Measurements from ENCODE around the gene ZNF862. TPM values are rescaled to one million over a fixed set of nuclear protein-coding genes. Genes with fewer than 3 reads are reported as not detected.
A peak's percentile ranks its signal among the peaks of the same experiment; 100 is the strongest.

The ZNF862 gene
- total RNA-seq, 1 donor from 2014 or later: 15.9 TPM

GRCh38 chr7:149846436-149847046, 8.4 kb downstream of the ZNF862 start:
- Mint-ChIP-seq H3K27ac (ENCODE audit: unreplicated experiment) (no peak overlapping the region), H3K36me3 (ENCODE audit: low read depth) (peaks cover 11% of the 10 kb centered on the region), H3K4me1 (ENCODE audit: low read depth) (no peaks in the 10 kb centered on the region), H3K9me3 (ENCODE audit: low read depth) (no peaks in the 10 kb centered on the region), H3K4me3 (ENCODE audit: unreplicated experiment) (no peak overlapping the region), H3K27me3 (ENCODE audit: low read depth) (no peaks in the 10 kb centered on the region)
- TF ChIP-seq CTCF (IDR thresholded peaks at IDR 0.05): no peak
- no peak for DNase-seq (ENCODE audit: low spot score)

GRCh38 chr7:149849174-149849573, 11.0 kb downstream of the ZNF862 start:
- H3K36me3 Mint-ChIP-seq (ENCODE audit: low read depth): peaks cover 14% of the 10 kb centered on the region
- H3K9me3 Mint-ChIP-seq (ENCODE audit: low read depth): no peaks in the 10 kb centered on the region
- H3K27ac Mint-ChIP-seq (ENCODE audit: unreplicated experiment): no peak overlapping the region
- no peak for TF ChIP-seq CTCF (IDR thresholded peaks at IDR 0.05)
- peaks cover 3% of the 10 kb centered on the region for H3K4me1 Mint-ChIP-seq (ENCODE audit: low read depth)
- H3K4me3 Mint-ChIP-seq (ENCODE audit: unreplicated experiment): no peak overlapping the region
- DNase-seq (ENCODE audit: low spot score): no peak
- H3K27me3 Mint-ChIP-seq (ENCODE audit: low read depth): no peaks in the 10 kb centered on the region

- peak; percentile 66 for DNase-seq (ENCODE audit: low spot score)
- Mint-ChIP-seq H3K27ac (ENCODE audit: unreplicated experiment) (no peak overlapping the region), H3K4me1 (ENCODE audit: low read depth) (peaks cover 13% of the 10 kb centered on the region), H3K27me3 (ENCODE audit: low read depth) (no peaks in the 10 kb centered on the region), H3K9me3 (ENCODE audit: low read depth) (no peaks in the 10 kb centered on the region), H3K4me3 (ENCODE audit: unreplicated experiment) (no peak overlapping the region), H3K36me3 (ENCODE audit: low read depth) (peaks cover 13% of the 10 kb centered on the region)
- no peak for TF ChIP-seq CTCF (IDR thresholded peaks at IDR 0.05)
These were observed 11.9 kb downstream of the ZNF862 start for GRCh38 chr7:149850007-149850594.

GRCh38 chr7:149850716-149851115, 12.5 kb downstream of the ZNF862 start:
- Mint-ChIP-seq H3K27ac (ENCODE audit: unreplicated experiment) (no peak overlapping the region), H3K36me3 (ENCODE audit: low read depth) (peaks cover 11% of the 10 kb centered on the region), H3K9me3 (ENCODE audit: low read depth) (no peaks in the 10 kb centered on the region), H3K4me3 (ENCODE audit: unreplicated experiment) (no peak overlapping the region), H3K4me1 (ENCODE audit: low read depth) (peaks cover 19% of the 10 kb centered on the region), H3K27me3 (ENCODE audit: low read depth) (no peaks in the 10 kb centered on the region)
- TF ChIP-seq CTCF (IDR thresholded peaks at IDR 0.05): no peak
- no peak for DNase-seq (ENCODE audit: low spot score)

GRCh38 chr7:149851449-149851848, 13.3 kb downstream of the ZNF862 start:
- Mint-ChIP-seq H3K4me3 (ENCODE audit: unreplicated experiment) (no peak overlapping the region), H3K27ac (ENCODE audit: unreplicated experiment) (no peak overlapping the region), H3K27me3 (ENCODE audit: low read depth) (no peaks in the 10 kb centered on the region), H3K4me1 (ENCODE audit: low read depth) (peaks cover 26% of the 10 kb centered on the region), H3K36me3 (ENCODE audit: low read depth) (peaks cover 6% of the 10 kb centered on the region), H3K9me3 (ENCODE audit: low read depth) (no peaks in the 10 kb centered on the region)
- no peak for TF ChIP-seq CTCF (IDR thresholded peaks at IDR 0.05)
- DNase-seq (ENCODE audit: low spot score): peak; percentile 57
